ENCODE results near the gene SHBG.
"Not testable (repeated sequence)": the region's sequence is repeated elsewhere in the genome, so short reads cannot be mapped to it uniquely, and the experiment has no call there.

Gene SHBG

GRCh38 chr17:7629939-7630571, at the start of gene SHBG:
TSS of gene SHBG (plus strand) at chr17:7630135. CDS start at chr17:7630173, 38 bp downstream.
- DNase-seq = no peak

GRCh38 chr17:7580604-7581575, 49.0 kb upstream of the SHBG start:
- DNase-seq = no peak

GRCh38 chr17:7582396-7583252, 47.3 kb upstream of the SHBG start:
- no peak for DNase-seq

- peak; percentile 90 to 92 for DNase-seq
Measured at GRCh38 chr17:7583253-7584109, 46.5 kb upstream of the SHBG start, which contains the start of gene MPDU1. TSS of gene MPDU1 (plus strand) at chr17:7583852. CDS start at chr17:7583863, 11 bp downstream.

- no peak for DNase-seq
Measured at GRCh38 chr17:7586673-7587419, 43.1 kb upstream of the SHBG start.

- no peak for DNase-seq
Measured at GRCh38 chr17:7587420-7588151, 42.3 kb upstream of the SHBG start.

GRCh38 chr17:7588553-7589203, 41.3 kb upstream of the SHBG start:
- DNase-seq = no peak

- peak; percentile 55 to 56 for DNase-seq
Measured at GRCh38 chr17:7589204-7589868, 40.6 kb upstream of the SHBG start.

GRCh38 chr17:7589891-7590691, 39.8 kb upstream of the SHBG start, which contains the start of gene SOX15:
TSS of gene SOX15 (minus strand) at chr17:7590094. CDS start at chr17:7589676, 418 bp downstream.
- no peak for DNase-seq

- no peak for DNase-seq
Measured at GRCh38 chr17:7590743-7591142, 39.2 kb upstream of the SHBG start.

GRCh38 chr17:7591596-7591995, 38.3 kb upstream of the SHBG start:
- no peak for DNase-seq

GRCh38 chr17:7592422-7593021, 37.4 kb upstream of the SHBG start:
- no peak for DNase-seq

GRCh38 chr17:7593296-7593695, 36.6 kb upstream of the SHBG start:
- DNase-seq = no peak

- not testable (repeated sequence) for DNase-seq
Measured at GRCh38 chr17:7597561-7597960, 32.4 kb upstream of the SHBG start.

GRCh38 chr17:7606280-7606679, 23.7 kb upstream of the SHBG start:
- DNase-seq = no peak

GRCh38 chr17:7610641-7611040, 19.3 kb upstream of the SHBG start:
- DNase-seq = no peak

GRCh38 chr17:7611635-7612293, 18.2 kb upstream of the SHBG start:
- no peak for DNase-seq

Measured in activated CD4-positive, alpha-beta T cell treated with anti-CD3 and anti-CD28 coated beads, Interleukin-2, amount 50 U/mL, for 4 hours (primary cell).